HepG2 (cell line): ENCODE measurements around the gene PNLDC1.

Experiments
- HNRNPUL1 ChIP-seq: fragments of 200-400 bp; formaldehyde crosslinking; IDR thresholded peaks from 2 replicates; pipeline ENCODE4 v1.6.1; 2017; ENCODE audit warnings: low read depth, mild to moderate bottlenecking, low read length, moderate library complexity
- KLF9 ChIP-seq: IDR thresholded peaks from 2 replicates; pipeline ENCODE4 v1.6.1; 2016; ENCODE audit warnings: low read depth
- MLLT10 ChIP-seq: sonication (generic); formaldehyde crosslinking; IDR thresholded peaks from 2 replicates; pipeline ENCODE4 v1.4.0; 2020; ENCODE audit warnings: missing genetic modification reagents
- MXD4 ChIP-seq: IDR thresholded peaks from 2 replicates; pipeline ENCODE4 v1.6.1; 2016; ENCODE audit warnings: mild to moderate bottlenecking, missing biosample characterization, missing genetic modification reagents
- MXI1 ChIP-seq: IDR thresholded peaks from 3 replicates; pipeline ENCODE4 v1.6.1; 2012; ENCODE audit warnings: low read depth, low read length, inconsistent platforms, borderline replicate concordance
- PHF20 ChIP-seq: sonication (generic); formaldehyde crosslinking; IDR thresholded peaks from 2 replicates; pipeline ENCODE4 v1.5.0; 2020; ENCODE audit warnings: mild to moderate bottlenecking, missing genetic modification reagents
- POLR2A ChIP-seq, 2 experiments: IDR thresholded peaks; 2 replicates each; pipeline ENCODE4 v1.6.1; 2011; ENCODE audit warnings: low read depth in 2 of 2, low read length in 2 of 2, mild to moderate bottlenecking in 1 of 2, moderate library complexity in 1 of 2; ENCODE audit not compliant: insufficient read depth in 1 of 2
- RAD51 ChIP-seq: fragments of 450-650 bp; IDR thresholded peaks from 2 replicates; pipeline ENCODE4 v1.6.1; 2016; ENCODE audit warnings: borderline replicate concordance
- TCF7L2 ChIP-seq: IDR thresholded peaks from 2 replicates; pipeline ENCODE4 v1.6.1; 2011; ENCODE audit warnings: mild to moderate bottlenecking, low read depth, low read length, moderate library complexity
- ZNF780A ChIP-seq: sonication (generic); formaldehyde crosslinking; IDR thresholded peaks from 2 replicates; pipeline ENCODE4 v1.8.0; 2022; ENCODE audit warnings: mild to moderate bottlenecking, missing genetic modification reagents, moderate library complexity
- ZSCAN20 ChIP-seq: sonication (generic); formaldehyde crosslinking; IDR thresholded peaks from 2 replicates; pipeline ENCODE4 v1.4.0; 2020; ENCODE audit warnings: missing genetic modification reagents, mild to moderate bottlenecking, borderline replicate concordance
- TF ChIP-seq, protein P1 (sequence below): sonication (generic); formaldehyde crosslinking; IDR thresholded peaks from 2 replicates; pipeline ENCODE4 v1.5.0; 2020; ENCODE audit warnings: mild to moderate bottlenecking, missing genetic modification reagents, moderate library complexity
- TF ChIP-seq, protein P2 (sequence below): IDR thresholded peaks from 2 replicates; pipeline ENCODE4 v1.6.1; 2016; ENCODE audit warnings: low read depth, control low read depth

DNA sequence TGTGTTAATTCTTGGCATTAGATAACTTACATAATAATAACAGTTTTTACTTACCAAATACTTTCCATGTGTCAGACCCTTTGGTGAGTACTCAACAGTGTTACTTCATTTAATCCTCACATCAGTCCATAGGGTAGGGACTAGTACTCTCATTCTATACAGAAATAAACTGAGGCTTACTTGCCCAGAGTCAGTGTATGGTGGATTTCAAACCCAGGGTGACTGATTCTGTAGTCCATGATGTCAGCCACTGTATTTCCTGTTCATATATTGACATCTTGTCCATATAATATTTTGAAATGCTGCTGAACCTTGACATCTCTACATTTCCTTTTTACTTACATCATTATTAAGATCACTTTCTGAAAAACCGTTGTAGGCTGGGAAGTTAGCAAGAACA lies 2.5 kb upstream of the PNLDC1 start:
- TF ChIP-seq POLR2A (IDR thresholded peaks at IDR 0.05; ENCODE audit: insufficient read depth in 1 of 2, low read depth in 2 of 2, low read length in 2 of 2) (no peak), PHF20 (CRISPR knock-in tag) (no peak), KLF9 (CRISPR knock-in tag) (no peak), ZNF780A (CRISPR knock-in tag) (no peak), RAD51 (no peak), MXD4 (CRISPR knock-in tag) (no peak), ZSCAN20 (CRISPR knock-in tag) (no peak), MXI1 (no peak), HNRNPUL1 (no peak), MLLT10 (CRISPR knock-in tag) (no peak), TCF7L2 (no peak)
- TF ChIP-seq, protein P1, sequence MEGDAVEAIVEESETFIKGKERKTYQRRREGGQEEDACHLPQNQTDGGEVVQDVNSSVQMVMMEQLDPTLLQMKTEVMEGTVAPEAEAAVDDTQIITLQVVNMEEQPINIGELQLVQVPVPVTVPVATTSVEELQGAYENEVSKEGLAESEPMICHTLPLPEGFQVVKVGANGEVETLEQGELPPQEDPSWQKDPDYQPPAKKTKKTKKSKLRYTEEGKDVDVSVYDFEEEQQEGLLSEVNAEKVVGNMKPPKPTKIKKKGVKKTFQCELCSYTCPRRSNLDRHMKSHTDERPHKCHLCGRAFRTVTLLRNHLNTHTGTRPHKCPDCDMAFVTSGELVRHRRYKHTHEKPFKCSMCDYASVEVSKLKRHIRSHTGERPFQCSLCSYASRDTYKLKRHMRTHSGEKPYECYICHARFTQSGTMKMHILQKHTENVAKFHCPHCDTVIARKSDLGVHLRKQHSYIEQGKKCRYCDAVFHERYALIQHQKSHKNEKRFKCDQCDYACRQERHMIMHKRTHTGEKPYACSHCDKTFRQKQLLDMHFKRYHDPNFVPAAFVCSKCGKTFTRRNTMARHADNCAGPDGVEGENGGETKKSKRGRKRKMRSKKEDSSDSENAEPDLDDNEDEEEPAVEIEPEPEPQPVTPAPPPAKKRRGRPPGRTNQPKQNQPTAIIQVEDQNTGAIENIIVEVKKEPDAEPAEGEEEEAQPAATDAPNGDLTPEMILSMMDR (CRISPR knock-in tag), result no peak
- TF ChIP-seq, protein P2, sequence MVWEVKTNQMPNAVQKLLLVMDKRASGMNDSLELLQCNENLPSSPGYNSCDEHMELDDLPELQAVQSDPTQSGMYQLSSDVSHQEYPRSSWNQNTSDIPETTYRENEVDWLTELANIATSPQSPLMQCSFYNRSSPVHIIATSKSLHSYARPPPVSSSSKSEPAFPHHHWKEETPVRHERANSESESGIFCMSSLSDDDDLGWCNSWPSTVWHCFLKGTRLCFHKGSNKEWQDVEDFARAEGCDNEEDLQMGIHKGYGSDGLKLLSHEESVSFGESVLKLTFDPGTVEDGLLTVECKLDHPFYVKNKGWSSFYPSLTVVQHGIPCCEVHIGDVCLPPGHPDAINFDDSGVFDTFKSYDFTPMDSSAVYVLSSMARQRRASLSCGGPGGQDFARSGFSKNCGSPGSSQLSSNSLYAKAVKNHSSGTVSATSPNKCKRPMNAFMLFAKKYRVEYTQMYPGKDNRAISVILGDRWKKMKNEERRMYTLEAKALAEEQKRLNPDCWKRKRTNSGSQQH, result no peak
